Fibroblast of skin of abdomen (primary cell): ENCODE results near the gene PER1.

Experiments
- DNase-seq: peaks from one replicate; pipeline ENCODE4 v3.0.0-alpha.2; 2013

PER1 gene

DNA sequence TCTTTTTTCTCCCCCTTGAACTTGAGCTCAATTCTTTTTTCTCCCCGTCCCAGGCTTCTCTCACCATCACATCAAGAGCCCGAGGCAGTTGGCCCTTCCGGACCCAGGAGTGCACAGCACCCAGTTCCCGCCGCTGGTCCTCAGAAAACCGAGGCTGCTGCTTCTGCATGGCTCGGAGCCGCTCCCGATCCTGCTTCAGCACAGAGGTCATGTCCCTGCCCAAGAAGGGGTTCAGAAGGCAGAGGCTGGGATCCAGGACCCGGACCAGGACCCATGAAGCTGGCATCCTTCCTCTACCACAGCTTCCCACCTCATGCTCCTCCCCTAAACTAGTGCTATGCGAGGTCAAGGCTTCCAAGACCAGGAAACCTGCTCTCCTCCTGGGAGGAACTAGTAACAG, 10.5 kb downstream of the PER1 start:
- DNase-seq = no peak

- DNase-seq = no peak
Measured at GRCh38 chr17:8141045-8141444, 11.2 kb downstream of the PER1 start.

DNA sequence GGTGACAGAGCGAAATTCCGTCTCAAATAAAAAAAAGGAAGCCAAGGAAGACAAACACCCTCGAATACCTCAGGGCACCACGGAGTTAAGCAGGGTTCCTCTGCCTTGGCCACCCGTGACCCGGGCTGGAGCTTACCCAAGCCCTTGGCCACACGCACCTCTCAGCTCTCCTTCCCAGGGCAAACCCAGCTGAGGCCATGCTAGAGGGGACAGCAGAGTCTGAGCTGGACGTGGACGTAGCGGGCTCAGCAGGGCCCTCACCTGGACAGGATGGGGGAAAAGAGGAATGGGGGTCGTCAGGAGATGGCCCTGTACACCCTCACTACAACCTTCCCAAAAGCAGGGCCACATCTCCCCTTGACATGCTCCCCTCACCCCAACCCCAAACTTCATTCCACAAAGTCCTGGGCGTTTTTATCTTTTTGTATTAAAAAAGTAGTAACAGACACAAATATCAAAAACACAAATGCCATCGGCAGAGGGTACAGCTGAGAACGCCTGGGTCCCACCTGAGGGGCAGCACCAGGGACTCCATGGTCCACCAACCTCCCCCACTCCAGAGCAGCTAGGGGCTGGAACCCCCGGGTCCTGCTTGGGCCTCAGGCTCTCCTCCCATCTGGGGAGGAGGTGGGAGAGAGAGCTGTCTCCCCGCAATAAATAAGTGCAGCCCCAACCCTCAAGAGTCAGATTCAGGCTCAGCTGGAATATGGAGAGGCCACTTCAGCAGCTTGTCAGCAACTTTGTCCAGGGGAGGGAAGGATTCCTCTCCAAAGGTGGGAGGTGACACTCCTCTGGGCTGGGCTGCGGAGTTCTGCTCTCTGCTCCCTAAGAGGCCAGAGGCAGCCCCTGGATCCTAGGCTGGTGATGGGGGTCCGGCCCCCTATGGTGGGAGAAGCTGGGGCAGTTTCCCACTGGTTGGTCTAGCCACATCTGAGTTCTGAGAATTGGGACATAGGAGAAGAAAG, 11.9 kb downstream of the PER1 start:
- no peak for DNase-seq

DNA sequence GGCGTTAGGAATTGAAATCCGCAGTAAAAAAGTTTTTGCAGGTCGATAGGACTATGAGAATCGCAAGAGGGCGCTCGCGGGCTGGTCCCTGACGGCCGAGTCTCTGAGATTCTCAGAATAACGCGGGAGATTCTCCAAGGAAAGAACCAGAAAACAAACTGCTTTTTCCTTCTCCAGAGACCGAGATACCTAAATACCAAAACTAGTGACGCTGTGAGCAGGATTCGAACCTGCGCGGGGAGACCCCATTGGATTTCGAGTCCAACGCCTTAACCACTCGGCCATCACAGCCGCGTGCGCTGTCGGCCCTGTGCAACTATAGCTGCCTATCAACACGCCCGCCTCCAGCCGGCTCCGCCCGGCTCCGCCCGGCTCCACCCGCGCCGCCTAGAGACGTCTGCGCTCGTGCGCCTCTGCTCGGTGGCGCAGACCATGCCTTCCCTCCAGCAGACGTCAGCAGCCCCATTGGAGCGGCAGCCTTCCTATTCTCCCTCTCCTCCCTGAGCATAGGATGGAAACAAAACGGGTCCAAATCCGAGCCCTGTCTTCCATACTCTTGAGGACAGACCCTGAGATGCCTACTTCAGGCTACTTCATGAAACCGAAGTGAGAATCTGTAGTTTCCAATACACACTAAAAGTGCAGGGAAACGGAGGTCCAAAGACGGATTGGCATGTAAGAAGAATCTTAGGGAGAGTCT, 13.4 kb downstream of the PER1 start:
- DNase-seq = peak; percentile 99

- DNase-seq = no peak
Measured at GRCh38 chr17:8138374-8138671, 13.9 kb downstream of the PER1 start.

DNA sequence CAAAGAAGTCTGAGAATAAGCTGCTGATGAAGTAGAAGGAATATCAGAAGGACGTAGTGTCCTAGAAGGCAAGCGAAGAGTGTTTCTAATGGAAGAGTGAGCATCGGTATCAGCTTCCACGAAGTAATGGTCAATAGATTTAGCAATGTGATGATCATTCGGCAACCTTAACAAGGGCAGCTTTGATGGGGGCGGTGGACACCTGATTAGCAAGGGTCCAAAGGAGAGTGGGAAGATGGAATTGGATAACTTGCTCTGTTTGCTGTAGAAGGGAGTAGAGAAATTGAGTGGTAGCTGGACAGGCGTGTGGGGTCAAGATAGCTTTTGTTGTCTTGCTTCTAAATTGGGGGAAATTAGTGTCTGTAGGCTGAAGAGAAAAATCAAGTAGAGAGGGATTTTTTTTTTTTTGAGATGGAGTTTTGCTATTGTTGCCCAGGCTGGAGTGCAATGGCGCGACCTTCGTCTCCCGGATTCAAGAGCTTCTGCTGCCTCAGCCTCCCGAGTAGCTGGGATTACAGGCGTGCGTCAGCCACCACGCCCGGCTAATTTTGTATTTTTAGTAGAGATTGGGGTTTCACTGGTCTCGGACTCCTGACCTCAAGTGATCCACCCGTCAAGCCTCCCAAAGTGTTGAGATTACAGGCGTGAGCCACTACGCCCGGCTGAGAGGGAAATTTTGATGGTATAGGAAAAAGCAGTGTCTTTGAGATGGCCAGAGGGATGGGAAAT, 14.4 kb downstream of the PER1 start:
- DNase-seq = no peak

DNA sequence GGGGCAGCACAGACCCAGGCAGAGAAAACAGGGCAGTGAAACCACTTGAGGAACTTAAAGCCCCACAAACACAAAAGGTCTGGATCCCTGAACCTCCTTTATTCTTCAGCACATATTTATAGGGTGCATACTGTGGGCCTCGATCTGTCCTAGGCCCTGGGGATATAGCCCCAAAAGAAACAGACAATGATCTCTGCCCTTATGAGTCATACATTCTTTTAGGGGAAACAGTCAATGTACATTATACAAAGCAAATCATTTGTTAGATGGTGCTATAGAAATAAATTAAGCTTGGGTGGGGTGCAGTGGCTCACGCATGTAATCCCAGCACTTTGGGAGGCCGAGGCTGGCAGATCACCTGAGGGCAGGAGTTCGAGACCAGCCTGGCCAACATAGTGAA, 18.3 kb downstream of the PER1 start:
- DNase-seq = no peak

DNA sequence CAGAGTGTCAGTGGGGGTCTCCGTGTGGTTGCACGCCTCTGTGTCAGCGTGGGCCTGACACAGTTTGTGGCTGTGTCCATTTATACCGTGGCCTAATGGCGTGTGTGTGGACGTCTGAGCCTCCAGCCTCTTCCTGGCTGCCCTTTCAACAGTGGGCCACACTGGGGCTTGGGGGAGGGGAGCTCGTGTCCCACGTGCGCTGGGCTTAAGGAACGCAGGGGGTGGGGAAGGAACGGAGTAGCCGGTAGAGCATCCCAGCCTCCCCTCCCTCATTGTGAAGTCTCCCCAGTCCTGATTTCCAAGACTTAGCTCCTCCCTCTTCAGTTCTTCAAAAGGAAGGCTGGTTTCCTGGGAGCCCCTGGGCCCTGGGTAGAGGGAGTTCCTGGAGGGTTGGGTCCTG, 18.8 kb downstream of the PER1 start:
- no peak for DNase-seq

GRCh38 chr17:8131844-8132441, 20.3 kb downstream of the PER1 start:
- DNase-seq = no peak

DNA sequence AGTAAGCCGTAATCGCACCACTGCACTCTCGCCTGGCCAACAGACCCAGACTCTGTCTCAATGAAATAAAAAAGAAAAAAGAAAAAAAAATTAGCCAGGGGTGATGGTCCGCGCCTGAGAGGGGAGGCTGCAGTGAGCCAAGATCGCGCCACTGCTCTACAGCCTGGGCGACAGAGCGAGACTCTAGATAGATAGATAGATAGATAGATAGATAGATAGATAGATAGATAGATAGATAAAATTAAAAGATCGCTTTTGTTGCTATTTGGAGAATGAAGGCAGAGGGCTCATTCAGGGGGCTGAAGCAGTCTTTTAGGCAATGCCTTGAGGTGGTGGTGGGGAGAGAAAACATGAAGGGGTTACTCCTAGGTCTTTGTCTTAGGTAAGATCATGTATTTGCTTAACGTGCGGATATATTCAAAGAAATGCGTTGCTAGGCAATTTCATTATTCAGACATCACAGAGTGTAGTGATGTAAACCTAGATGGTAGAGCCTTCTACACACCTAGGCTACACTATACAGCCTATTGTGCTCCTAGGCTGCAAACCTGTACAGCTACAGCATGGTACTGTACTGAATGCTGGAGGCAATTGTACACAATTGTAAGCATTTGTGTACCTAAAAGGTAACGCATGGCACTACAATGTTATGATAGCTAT, 23.9 kb downstream of the PER1 start:
- DNase-seq = no peak

- no peak for DNase-seq
Measured at GRCh38 chr17:8126491-8127066, 25.6 kb downstream of the PER1 start.

DNA sequence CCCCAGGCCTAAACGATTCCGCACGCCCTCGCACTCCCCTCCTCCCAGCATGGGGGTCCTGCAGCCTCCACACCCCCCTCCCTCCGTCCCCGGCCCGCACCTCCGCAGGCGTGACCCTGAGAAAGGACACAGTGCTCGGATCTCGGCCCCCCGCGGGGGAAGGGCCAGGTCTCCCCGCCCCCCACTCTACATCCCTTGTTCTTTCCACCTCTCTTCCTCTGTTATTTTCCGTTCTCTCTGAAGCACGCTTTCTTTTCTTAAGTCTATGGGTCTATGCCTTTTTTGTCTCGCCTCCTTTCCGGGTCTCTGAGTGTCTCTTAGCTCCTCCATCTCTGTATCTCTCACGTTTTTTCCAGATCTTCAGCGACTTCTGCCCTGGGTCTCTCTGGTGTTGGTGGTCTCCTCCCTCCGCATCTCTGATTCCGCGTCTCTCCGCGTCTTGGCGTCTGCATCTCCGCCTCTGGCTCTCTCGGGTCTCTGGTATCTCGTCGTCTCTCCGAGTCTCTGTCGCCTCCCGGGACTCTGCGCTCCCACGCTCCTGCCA, 26.2 kb downstream of the PER1 start:
- no peak for DNase-seq

GRCh38 chr17:8125154-8125946, 26.9 kb downstream of the PER1 start:
- peak; percentile 73 for DNase-seq

DNA sequence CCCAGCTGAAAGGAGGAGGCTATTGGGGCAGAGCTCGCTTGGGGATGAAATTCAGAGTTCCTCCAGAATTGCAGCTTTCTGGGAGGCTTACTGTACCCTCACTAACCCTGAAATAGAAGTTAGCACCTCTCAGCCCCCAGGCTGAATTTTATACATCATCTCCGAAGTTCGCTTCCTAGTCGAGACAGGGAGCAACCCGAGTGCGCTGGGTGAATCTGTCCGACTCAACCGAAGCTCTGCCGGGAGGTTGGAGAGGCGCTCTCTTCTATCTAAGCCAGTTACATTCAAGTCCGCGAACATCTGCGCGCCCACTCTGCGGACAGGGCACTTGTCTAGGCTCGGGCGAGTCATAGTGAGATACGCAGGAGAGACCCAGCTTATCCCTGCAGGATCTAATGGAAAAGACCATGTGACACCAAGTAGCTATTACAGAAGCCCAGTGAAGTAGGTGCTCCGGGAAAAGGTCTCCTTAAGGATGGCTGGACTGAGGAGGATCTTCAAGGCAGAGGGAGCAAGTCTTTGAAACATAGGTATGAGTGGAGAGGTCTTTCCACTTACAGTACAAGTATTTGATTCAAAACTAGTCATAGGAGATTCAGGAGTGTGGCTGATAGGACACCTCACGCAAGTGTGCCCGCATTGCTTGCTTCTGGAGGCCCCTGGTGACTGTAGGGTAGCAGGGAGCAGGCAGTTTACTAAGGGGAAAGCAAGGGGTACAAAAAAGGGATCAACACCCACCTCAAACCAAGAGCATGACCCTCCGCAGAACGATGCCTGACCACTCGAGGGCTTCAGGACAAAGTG, 27.7 kb downstream of the PER1 start:
- DNase-seq = no peak

GRCh38 chr17:8123695-8124349, 28.4 kb downstream of the PER1 start, which contains the start of gene HES7:
Gene HES7 (minus strand): TSS chr17:8124106. CDS start chr17:8124084, 22 bp downstream.
- no peak for DNase-seq

- no peak for DNase-seq
Measured at GRCh38 chr17:8122924-8123694, 29.1 kb downstream of the PER1 start.

- no peak for DNase-seq
Measured at GRCh38 chr17:8122422-8122923, 29.7 kb downstream of the PER1 start.
